Measurements from ENCODE around the gene BOLA1.

DNA sequence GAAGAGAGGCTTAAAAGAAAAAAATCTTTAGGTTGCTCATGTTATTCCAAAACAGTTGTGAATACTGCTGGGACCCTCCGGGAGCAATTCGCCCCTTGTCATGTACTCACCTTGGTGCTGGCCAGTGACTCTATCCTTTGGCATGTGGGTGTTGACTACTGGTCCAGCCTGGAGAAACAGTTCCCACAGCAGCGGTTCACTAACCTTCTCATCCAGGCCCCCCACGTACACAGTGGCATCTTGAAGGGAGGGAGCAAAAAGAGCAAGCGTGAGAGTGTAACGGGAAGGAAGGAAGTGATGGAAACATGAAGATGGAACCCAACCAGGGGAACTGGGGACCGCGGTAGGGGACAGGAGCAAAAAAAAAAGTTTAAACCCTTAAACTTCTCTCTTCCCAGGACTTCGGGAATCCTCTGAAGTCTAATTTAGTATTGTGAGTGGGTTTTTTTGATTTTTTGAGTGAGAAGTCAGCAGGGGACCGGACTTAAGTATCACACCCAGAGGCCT, 27.7 kb downstream of the BOLA1 start:
- TF ChIP-seq, protein P1, sequence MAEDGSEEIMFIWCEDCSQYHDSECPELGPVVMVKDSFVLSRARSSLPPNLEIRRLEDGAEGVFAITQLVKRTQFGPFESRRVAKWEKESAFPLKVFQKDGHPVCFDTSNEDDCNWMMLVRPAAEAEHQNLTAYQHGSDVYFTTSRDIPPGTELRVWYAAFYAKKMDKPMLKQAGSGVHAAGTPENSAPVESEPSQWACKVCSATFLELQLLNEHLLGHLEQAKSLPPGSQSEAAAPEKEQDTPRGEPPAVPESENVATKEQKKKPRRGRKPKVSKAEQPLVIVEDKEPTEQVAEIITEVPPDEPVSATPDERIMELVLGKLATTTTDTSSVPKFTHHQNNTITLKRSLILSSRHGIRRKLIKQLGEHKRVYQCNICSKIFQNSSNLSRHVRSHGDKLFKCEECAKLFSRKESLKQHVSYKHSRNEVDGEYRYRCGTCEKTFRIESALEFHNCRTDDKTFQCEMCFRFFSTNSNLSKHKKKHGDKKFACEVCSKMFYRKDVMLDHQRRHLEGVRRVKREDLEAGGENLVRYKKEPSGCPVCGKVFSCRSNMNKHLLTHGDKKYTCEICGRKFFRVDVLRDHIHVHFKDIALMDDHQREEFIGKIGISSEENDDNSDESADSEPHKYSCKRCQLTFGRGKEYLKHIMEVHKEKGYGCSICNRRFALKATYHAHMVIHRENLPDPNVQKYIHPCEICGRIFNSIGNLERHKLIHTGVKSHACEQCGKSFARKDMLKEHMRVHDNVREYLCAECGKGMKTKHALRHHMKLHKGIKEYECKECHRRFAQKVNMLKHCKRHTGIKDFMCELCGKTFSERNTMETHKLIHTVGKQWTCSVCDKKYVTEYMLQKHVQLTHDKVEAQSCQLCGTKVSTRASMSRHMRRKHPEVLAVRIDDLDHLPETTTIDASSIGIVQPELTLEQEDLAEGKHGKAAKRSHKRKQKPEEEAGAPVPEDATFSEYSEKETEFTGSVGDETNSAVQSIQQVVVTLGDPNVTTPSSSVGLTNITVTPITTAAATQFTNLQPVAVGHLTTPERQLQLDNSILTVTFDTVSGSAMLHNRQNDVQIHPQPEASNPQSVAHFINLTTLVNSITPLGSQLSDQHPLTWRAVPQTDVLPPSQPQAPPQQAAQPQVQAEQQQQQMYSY (CRISPR knock-in tag; IDR thresholded peaks at IDR 0.05) = 0 out of 2 replicates have a peak, but pooled peaks have one; percentile 5
- TF ChIP-seq, protein P2, sequence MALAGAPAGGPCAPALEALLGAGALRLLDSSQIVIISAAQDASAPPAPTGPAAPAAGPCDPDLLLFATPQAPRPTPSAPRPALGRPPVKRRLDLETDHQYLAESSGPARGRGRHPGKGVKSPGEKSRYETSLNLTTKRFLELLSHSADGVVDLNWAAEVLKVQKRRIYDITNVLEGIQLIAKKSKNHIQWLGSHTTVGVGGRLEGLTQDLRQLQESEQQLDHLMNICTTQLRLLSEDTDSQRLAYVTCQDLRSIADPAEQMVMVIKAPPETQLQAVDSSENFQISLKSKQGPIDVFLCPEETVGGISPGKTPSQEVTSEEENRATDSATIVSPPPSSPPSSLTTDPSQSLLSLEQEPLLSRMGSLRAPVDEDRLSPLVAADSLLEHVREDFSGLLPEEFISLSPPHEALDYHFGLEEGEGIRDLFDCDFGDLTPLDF (CRISPR knock-in tag; IDR thresholded peaks at IDR 0.05) = no peak
